Muscle layer of colon (tissue), 2 donors: ENCODE measurements around the gene PSPC1.
"Not testable (repeated sequence)": the region's sequence is repeated elsewhere in the genome, so short reads cannot be mapped to it uniquely, and the experiment has no call there.

Experiments used
- H3K27ac ChIP-seq: one replicate; pipeline ENCODE4 v1.7.0; 2013; ENCODE audit warnings: low read depth, mild to moderate bottlenecking, low read length, moderate library complexity
- H3K27me3 ChIP-seq, 2 donors: one replicate each; pipeline ENCODE4 v1.7.0; 2013; ENCODE audit warnings: low read length in 2 of 2, mild to moderate bottlenecking in 2 of 2; ENCODE audit not compliant: insufficient read depth in 2 of 2, control insufficient read depth in 1 of 2
- H3K36me3 ChIP-seq: one replicate; pipeline ENCODE4 v1.7.0; 2013; ENCODE audit warnings: mild to moderate bottlenecking, low read length; ENCODE audit not compliant: insufficient read depth
- H3K4me1 ChIP-seq: one replicate; pipeline ENCODE4 v1.7.0; 2013; ENCODE audit warnings: mild to moderate bottlenecking, low read length; ENCODE audit not compliant: insufficient read depth
- H3K4me3 ChIP-seq, 2 donors: one replicate each; pipeline ENCODE4 v1.7.0; 2013; ENCODE audit warnings: low read length in 2 of 2, low read depth in 1 of 2, mild to moderate bottlenecking in 1 of 2, moderate library complexity in 1 of 2
- H3K9ac ChIP-seq: one replicate; pipeline ENCODE4 v1.7.0; 2013; ENCODE audit warnings: low read length
- H3K9me3 ChIP-seq: one replicate; pipeline ENCODE4 v1.7.0; 2013; ENCODE audit warnings: mild to moderate bottlenecking, low read length
- donor health status: abdominal sarcoma.
- donor health status: Adenocarcinoma of cecum.

Gene PSPC1

DNA sequence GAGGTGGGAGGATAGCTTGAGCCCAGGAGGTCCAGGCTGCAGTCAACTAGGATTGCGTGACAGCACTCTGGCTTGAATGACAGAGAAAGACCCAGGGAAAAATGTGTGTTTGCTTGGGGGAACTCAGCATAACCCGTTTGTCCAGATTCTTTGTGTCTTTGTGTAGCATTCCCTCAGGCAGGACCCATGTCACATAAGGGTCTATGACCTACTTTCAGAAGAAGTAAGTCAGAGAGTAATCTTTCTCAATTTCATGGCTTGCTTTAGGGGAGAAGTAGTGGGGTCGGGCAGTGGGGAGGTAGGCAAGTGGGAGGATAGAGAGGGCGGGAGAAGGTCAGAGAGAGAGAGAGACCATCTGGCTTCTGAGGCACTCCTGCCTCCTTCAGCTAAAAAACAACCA lies 11.9 kb upstream of the PSPC1 start:
- Histone ChIP-seq H3K9ac (no peak overlapping the region), H3K4me1 (no peaks in the 10 kb centered on the region), H3K9me3 (no peaks in the 10 kb centered on the region), H3K27ac (no peak overlapping the region), H3K4me3 (no peak overlapping the region), H3K27me3 (no peaks in the 10 kb centered on the region), H3K36me3 (no peaks in the 10 kb centered on the region)

DNA sequence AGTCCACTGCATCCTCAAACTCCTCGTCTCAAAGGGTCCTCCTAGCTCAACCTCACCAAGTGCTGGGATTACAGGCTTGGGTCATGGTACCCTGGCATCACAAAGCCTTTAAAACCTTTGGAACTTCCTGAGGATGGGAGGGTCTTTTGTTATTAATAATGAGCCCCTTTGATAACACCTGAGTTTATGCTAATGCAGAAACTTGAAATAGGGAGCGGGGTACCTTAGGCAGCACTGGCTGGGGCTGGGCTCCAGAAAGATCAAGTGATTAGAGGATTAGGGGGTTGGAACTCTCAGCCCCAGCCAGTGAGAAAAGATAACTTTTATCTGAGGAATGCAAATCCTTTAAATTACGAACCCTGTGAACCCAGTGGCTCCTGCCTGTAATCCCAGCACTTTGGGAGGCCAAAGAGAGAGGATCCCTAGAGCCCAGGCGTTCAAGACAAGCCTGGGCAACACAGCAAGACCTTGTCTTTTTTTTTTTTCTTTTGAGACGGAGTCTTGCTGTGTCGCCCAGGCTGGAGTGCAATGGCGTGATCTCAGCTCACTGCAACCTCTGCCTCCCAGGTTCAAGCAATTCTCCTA lies 9.3 kb upstream of the PSPC1 start:
- H3K27ac ChIP-seq, result no peak overlapping the region
- H3K4me1 ChIP-seq, result no peaks in the 10 kb centered on the region
- no peaks in the 10 kb centered on the region for H3K36me3 ChIP-seq
- H3K9ac ChIP-seq, result no peak overlapping the region
- no peak overlapping the region for H3K4me3 ChIP-seq
- H3K9me3 ChIP-seq, result no peaks in the 10 kb centered on the region
- H3K27me3 ChIP-seq, result no peaks in the 10 kb centered on the region

- Histone ChIP-seq H3K9ac (peak overlapping the region; percentile 93), H3K36me3 (no peaks in the 10 kb centered on the region), H3K4me1 (no peaks in the 10 kb centered on the region), H3K27me3 (no peaks in the 10 kb centered on the region), H3K27ac (peak overlapping the region; percentile 94), H3K4me3 (peak overlapping the region; percentile 73 to 94), H3K9me3 (no peaks in the 10 kb centered on the region)
Observed at GRCh38 chr13:19782049-19782726, 557 bp downstream of the PSPC1 start.

- peak overlapping the region; percentile 94 for H3K27ac ChIP-seq
- H3K4me1 ChIP-seq, result no peaks in the 10 kb centered on the region
- no peaks in the 10 kb centered on the region for H3K36me3 ChIP-seq
- H3K9ac ChIP-seq, result peak overlapping the region; percentile 93
- H3K4me3 ChIP-seq, result peak overlapping the region; percentile 73 to 94
- H3K27me3 ChIP-seq, result no peaks in the 10 kb centered on the region
- no peaks in the 10 kb centered on the region for H3K9me3 ChIP-seq
Observed at GRCh38 chr13:19781526-19781925, 1.2 kb downstream of the PSPC1 start.

DNA sequence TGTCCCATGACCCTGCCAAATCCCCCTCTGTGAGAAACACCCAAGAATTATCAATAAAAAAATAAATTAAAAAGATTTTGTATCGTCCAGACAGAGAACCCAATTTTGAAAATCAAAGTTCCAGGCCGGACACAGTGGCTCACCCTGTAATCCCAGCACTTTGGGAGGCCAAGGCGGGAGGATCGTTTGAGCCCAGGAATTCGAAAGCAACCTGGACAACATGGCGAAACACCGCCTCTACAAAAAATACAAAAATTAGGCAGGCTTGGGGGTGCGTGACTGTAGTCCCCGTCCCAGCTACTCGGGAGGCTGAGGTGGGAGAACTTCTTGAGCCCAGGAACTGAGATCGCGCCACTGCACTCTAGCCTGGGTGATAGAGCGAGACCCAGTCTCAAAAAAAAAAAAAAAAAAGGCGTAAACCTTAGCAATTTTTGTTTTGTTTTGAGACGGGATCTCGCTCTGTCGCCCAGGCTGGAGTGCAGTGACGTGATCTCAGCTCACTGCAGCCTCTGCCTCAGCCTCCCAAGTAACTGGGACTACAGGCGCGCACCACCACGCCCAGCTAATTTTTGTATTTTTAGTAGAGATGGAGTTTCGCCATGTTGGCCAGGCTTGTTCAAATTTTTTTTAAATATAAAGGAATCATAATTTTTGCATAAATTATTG lies 1.9 kb downstream of the PSPC1 start:
- not testable (repeated sequence) for H3K4me1 ChIP-seq, H3K36me3 ChIP-seq, H3K27ac ChIP-seq, H3K9ac ChIP-seq, H3K9me3 ChIP-seq, H3K27me3 ChIP-seq
- H3K4me3 ChIP-seq, result peak overlapping the region in 1 of 2 donors; percentile 94

DNA sequence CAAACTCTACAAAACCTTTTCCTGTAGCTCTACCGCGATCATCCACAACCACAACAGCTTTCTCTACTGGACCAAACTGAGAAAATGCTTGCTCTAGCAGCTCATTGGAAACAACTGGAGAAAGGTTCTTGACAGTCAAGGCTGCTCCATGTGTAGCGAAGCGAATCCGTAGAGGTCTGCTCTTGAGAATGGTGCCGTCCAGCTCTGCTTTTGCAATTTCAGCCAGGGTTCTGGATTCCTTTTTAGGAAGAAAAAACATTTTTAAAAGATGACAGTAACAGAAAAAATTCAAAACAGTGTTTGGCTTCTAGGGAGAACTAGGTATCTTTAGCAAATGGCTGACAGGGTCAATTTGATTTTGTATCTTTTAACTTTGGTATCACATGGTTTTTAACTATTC lies 10.4 kb downstream of the PSPC1 start:
- H3K27me3 ChIP-seq, result no peaks in the 10 kb centered on the region
- no peaks in the 10 kb centered on the region for H3K9me3 ChIP-seq
- H3K9ac ChIP-seq, result no peak overlapping the region
- H3K27ac ChIP-seq, result no peak overlapping the region
- H3K36me3 ChIP-seq, result peaks cover 15% of the 10 kb centered on the region
- H3K4me1 ChIP-seq, result peaks cover 3% of the 10 kb centered on the region
- H3K4me3 ChIP-seq, result no peak overlapping the region

GRCh38 chr13:19769854-19770253 lies 12.9 kb downstream of the PSPC1 start:
- Histone ChIP-seq H3K9me3 (no peaks in the 10 kb centered on the region), H3K36me3 (peaks cover 15% of the 10 kb centered on the region)

GRCh38 chr13:19767966-19768365 lies 14.8 kb downstream of the PSPC1 start:
- H3K4me1 ChIP-seq, result peaks cover 5% of the 10 kb centered on the region
- H3K9me3 ChIP-seq, result no peaks in the 10 kb centered on the region
- H3K9ac ChIP-seq, result no peak overlapping the region
- no peak overlapping the region for H3K4me3 ChIP-seq
- H3K36me3 ChIP-seq, result peaks cover 21% of the 10 kb centered on the region
- H3K27me3 ChIP-seq, result no peaks in the 10 kb centered on the region
- no peak overlapping the region for H3K27ac ChIP-seq

More at GRCh38 chr13:19769854-19770253, 12.9 kb downstream of the PSPC1 start:
- Histone ChIP-seq H3K27ac (no peak overlapping the region), H3K4me1 (peaks cover 5% of the 10 kb centered on the region), H3K9ac (no peak overlapping the region), H3K4me3 (no peak overlapping the region), H3K27me3 (no peaks in the 10 kb centered on the region)

DNA sequence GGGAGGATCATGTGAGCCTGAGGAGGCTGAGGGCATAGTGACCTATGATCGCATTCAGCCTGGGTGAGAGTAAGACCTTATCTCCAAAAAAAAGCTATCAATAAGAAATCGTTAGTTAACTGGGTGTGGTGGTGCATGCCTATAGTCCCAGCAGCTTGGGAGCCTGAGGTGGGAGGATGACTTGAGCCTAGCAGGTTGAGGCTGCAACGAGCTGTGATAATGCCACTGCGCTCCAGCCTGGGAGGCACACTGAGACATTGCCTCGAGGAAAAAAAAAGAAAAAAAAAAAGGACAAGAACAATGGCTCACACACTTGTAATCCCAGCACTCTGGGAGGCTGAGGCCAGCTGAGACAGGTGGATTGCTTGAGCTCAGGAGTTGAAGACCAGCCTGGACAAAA lies 16.2 kb downstream of the PSPC1 start:
- no peak overlapping the region for H3K27ac ChIP-seq
- H3K9ac ChIP-seq, result no peak overlapping the region
- H3K27me3 ChIP-seq, result no peaks in the 10 kb centered on the region
- peaks cover 12% of the 10 kb centered on the region for H3K36me3 ChIP-seq
- H3K4me1 ChIP-seq, result peaks cover 5% of the 10 kb centered on the region
- no peak overlapping the region for H3K4me3 ChIP-seq
- no peaks in the 10 kb centered on the region for H3K9me3 ChIP-seq

GRCh38 chr13:19764237-19764636 lies 18.5 kb downstream of the PSPC1 start:
- H3K27me3 ChIP-seq, result no peaks in the 10 kb centered on the region
- H3K9me3 ChIP-seq, result no peaks in the 10 kb centered on the region
- no peak overlapping the region for H3K27ac ChIP-seq
- no peak overlapping the region for H3K4me3 ChIP-seq
- peaks cover 6% of the 10 kb centered on the region for H3K36me3 ChIP-seq
- H3K4me1 ChIP-seq, result peaks cover 5% of the 10 kb centered on the region
- H3K9ac ChIP-seq, result no peak overlapping the region

- H3K4me1 ChIP-seq, result peaks cover 5% of the 10 kb centered on the region
- H3K27me3 ChIP-seq, result no peaks in the 10 kb centered on the region
- H3K27ac ChIP-seq, result no peak overlapping the region
- H3K4me3 ChIP-seq, result no peak overlapping the region
- no peaks in the 10 kb centered on the region for H3K9me3 ChIP-seq
- H3K9ac ChIP-seq, result no peak overlapping the region
- peaks cover 6% of the 10 kb centered on the region for H3K36me3 ChIP-seq
Observed at GRCh38 chr13:19763618-19764017, 19.1 kb downstream of the PSPC1 start.
